Measurements from ENCODE around the gene IL31.

IL31 gene

GRCh38 chr12:122128481-122128880 lies 45.5 kb downstream of the IL31 start:
- DNase-seq (ENCODE audit: low spot score), result no peak

- DNase-seq (ENCODE audit: low spot score), result no peak
These were observed 46.2 kb downstream of the IL31 start for GRCh38 chr12:122127839-122128238.

GRCh38 chr12:122126713-122127597 lies 47.1 kb downstream of the IL31 start:
- DNase-seq (ENCODE audit: low spot score), result no peak

GRCh38 chr12:122126342-122126635 lies 47.7 kb downstream of the IL31 start:
- no peak for DNase-seq (ENCODE audit: low spot score)

GRCh38 chr12:122125452-122126341 lies 48.3 kb downstream of the IL31 start:
- DNase-seq (ENCODE audit: low spot score), result no peak

GRCh38 chr12:122124370-122124769 lies 49.7 kb downstream of the IL31 start:
- DNase-seq (ENCODE audit: low spot score), result no peak

GRCh38 chr12:122123761-122124145 lies 50.3 kb downstream of the IL31 start:
- DNase-seq (ENCODE audit: low spot score), result no peak

GRCh38 chr12:122123051-122123760 lies 50.8 kb downstream of the IL31 start:
- peak; percentile 51 for DNase-seq (ENCODE audit: low spot score)

All from globus pallidus (tissue), 1 donor.